PC-3 (cell line): ENCODE measurements around the gene DTNBP1. TPM values are rescaled to one million over a fixed set of nuclear protein-coding genes. Genes with fewer than 3 reads are reported as not detected.

Source experiments
- ATAC-seq: fragments of 200-7000 bp; cut with Tn5 transposase; 2 replicates; pipeline ENCODE4 v1.9.1; 2020; ENCODE audit warnings: mild to moderate bottlenecking, moderate library complexity
- BruUV-seq: library from RNA; stranded (reverse); fragments of 400-500 nt; replicated peaks from 2 replicates; lab custom pipeline; 2021; lab: Mats Ljungman, UMichigan
- CTCF ChIA-PET: fragments of 300-600 bp; sonication (Branson Sonifier 250); formaldehyde crosslinking; loops from one replicate; lab custom pipeline; 2022; ENCODE audit warnings: antibody characterized with exemption; lab: Charles Lee
- POLR2A ChIA-PET: fragments of 300-600 bp; sonication (Branson Sonifier 250); formaldehyde crosslinking; loops from one replicate; lab custom pipeline; 2022; ENCODE audit warnings: antibody characterized with exemption; ENCODE audit not compliant: unreplicated experiment; lab: Charles Lee
- DNase-seq: peaks from one replicate; pipeline ENCODE4 v3.0.0-alpha.2; 2015
- H2AFZ ChIP-seq: fragments of 300-600 bp; sonication (generic); 2 replicates; pipeline ENCODE4 v1.6.0; 2016; ENCODE audit warnings: antibody characterized with exemption, low read length
- H3F3A ChIP-seq: fragments of 300-600 bp; sonication (generic); one replicate; pipeline ENCODE4 v1.6.0; 2017; ENCODE audit warnings: antibody characterized with exemption, low read length, control low read depth, mild to moderate bottlenecking; ENCODE audit not compliant: unreplicated experiment
- H3K27ac ChIP-seq: fragments of 300-600 bp; sonication (generic); 2 replicates; pipeline ENCODE4 v1.5.1; 2016; ENCODE audit warnings: mild to moderate bottlenecking, low read length
- H3K27me3 ChIP-seq: fragments of 300-600 bp; sonication (generic); 2 replicates; pipeline ENCODE4 v1.6.1; 2016; ENCODE audit warnings: low read length, mixed read lengths
- H3K36me3 ChIP-seq: fragments of 300-600 bp; sonication (generic); 2 replicates; pipeline ENCODE4 v1.6.1; 2016; ENCODE audit warnings: low read depth, mixed run types, low read length, mixed read lengths
- H3K4me1 ChIP-seq: fragments of 300-600 bp; sonication (generic); 2 replicates; pipeline ENCODE4 v1.5.1; 2016; ENCODE audit warnings: low read length; ENCODE audit not compliant: insufficient read depth
- H3K4me2 ChIP-seq: fragments of 300-600 bp; sonication (generic); 2 replicates; pipeline ENCODE4 v1.6.0; 2016; ENCODE audit warnings: low read length
- H3K4me3 ChIP-seq: fragments of 300-600 bp; sonication (generic); 2 replicates; pipeline ENCODE4 v1.5.1; 2016; ENCODE audit warnings: mild to moderate bottlenecking, low read length, mixed read lengths
- H3K79me2 ChIP-seq: fragments of 300-600 bp; sonication (generic); 2 replicates; pipeline ENCODE4 v1.6.1; 2017; ENCODE audit warnings: low read length, mixed read lengths
- H3K9ac ChIP-seq: fragments of 300-600 bp; sonication (generic); 2 replicates; pipeline ENCODE4 v1.6.0; 2016; ENCODE audit warnings: mild to moderate bottlenecking, low read length
- H3K9me2 ChIP-seq: fragments of 300-600 bp; sonication (generic); replicated peaks from 2 replicates; pipeline ENCODE4 v1.6.1; 2016; ENCODE audit warnings: mixed run types, low read length, mixed read lengths
- H3K9me3 ChIP-seq: fragments of 300-600 bp; sonication (generic); 2 replicates; pipeline ENCODE4 v1.6.1; 2016; ENCODE audit warnings: low read length, mixed read lengths
- H4K20me1 ChIP-seq: fragments of 300-600 bp; sonication (generic); 2 replicates; pipeline ENCODE4 v1.6.1; 2016; ENCODE audit warnings: low read length, mixed read lengths
- CTCF ChIP-seq: fragments of 300-600 bp; sonication (generic); conservative IDR thresholded peaks from 2 replicates; pipeline ENCODE4 v1.5.1; 2017; ENCODE audit warnings: antibody characterized with exemption, low read depth, mild to moderate bottlenecking, low read length
- EZH2 ChIP-seq: fragments of 300-600 bp; sonication (generic); IDR thresholded peaks from one replicate; pipeline ENCODE4 v1.6.1; 2017; ENCODE audit warnings: antibody characterized with exemption, mild to moderate bottlenecking, low read length; ENCODE audit not compliant: unreplicated experiment
- EZH2phosphoT487 ChIP-seq: fragments of 300-600 bp; sonication (generic); IDR thresholded peaks from 2 replicates; pipeline ENCODE4 v1.6.1; 2018; ENCODE audit warnings: mild to moderate bottlenecking, antibody characterized with exemption, low read length, borderline replicate concordance
- intact Hi-C: fragments of 100-400 bp; cut with micrococcal nuclease; formaldehyde crosslinking; loops from 2 replicates; pipeline ENCODE4 v1.9.0; 2023
- total RNA-seq: library from RNA; depleted of rRNA; stranded (reverse); fragments of >200 nt; gene quantifications from 2 replicates; pipeline ENCODE4 v1.2.3, GENCODE V29; 2014

DTNBP1 gene
- total RNA-seq, 1 experiment from 2014 or later = 7.9 TPM

GRCh38 chr6:15475261-15475660, 187.6 kb downstream of the DTNBP1 start:
- Histone ChIP-seq H3K4me3 (no peak overlapping the region), H3K27ac (no peak overlapping the region), H3K4me1 (peaks cover 18% of the 10 kb centered on the region)

GRCh38 chr6:15474196-15474595, 188.6 kb downstream of the DTNBP1 start:
- ATAC-seq (no peak), DNase-seq (no peak)
- Histone ChIP-seq H3K9ac (no peak overlapping the region), H3K79me2 (0 out of 2 replicates have a peak, but pooled peaks cover 7% of the 10 kb centered on the region), H3K9me3 (no peaks in the 10 kb centered on the region), H3K4me3 (no peak overlapping the region), H3K27ac (no peak overlapping the region), H3K4me1 (peaks cover 8% of the 10 kb centered on the region), H2AFZ (no peak overlapping the region), H3K36me3 (peaks cover 5% of the 10 kb centered on the region), H3K9me2 (no peaks in the 10 kb centered on the region), H3K4me2 (no peak overlapping the region), H3K27me3 (no peaks in the 10 kb centered on the region), H3F3A (no peaks in the 10 kb centered on the region), H4K20me1 (no peaks in the 10 kb centered on the region)
- TF ChIP-seq EZH2phosphoT487 (no peak), EZH2 (no peak), CTCF (no peak)
- CTCF ChIA-PET = no interaction called here
- intact Hi-C loops = no loop called here
- BruUV-seq = no TSS peak
- POLR2A ChIA-PET = no interaction called here

More at GRCh38 chr6:15475261-15475660, 187.6 kb downstream of the DTNBP1 start:
- DNase-seq = no peak
- Histone ChIP-seq H3K9ac (no peak overlapping the region), H3K27me3 (no peaks in the 10 kb centered on the region), H2AFZ (no peak overlapping the region), H3K9me2 (no peaks in the 10 kb centered on the region), H3K4me2 (no peak overlapping the region), H3F3A (no peaks in the 10 kb centered on the region), H3K79me2 (0 out of 2 replicates have a peak, but pooled peaks cover 10% of the 10 kb centered on the region), H3K36me3 (peaks cover 3% of the 10 kb centered on the region), H4K20me1 (no peaks in the 10 kb centered on the region), H3K9me3 (no peaks in the 10 kb centered on the region)
- TF ChIP-seq EZH2 (no peak), EZH2phosphoT487 (no peak), CTCF (no peak)
- ChIA-PET CTCF (no interaction called here), POLR2A (interaction anchor here (0.6 kb wide), 1 partner anchor 852 kb away, joined by 4 read pairs; no protein-coding TSS in a partner anchor)
- no TSS peak for BruUV-seq
- no peak for ATAC-seq
- intact Hi-C loops = no loop called here

GRCh38 chr6:15473741-15474161, 189.1 kb downstream of the DTNBP1 start:
- ATAC-seq (no peak), DNase-seq (peak; percentile 24)
- no TSS peak for BruUV-seq
- H3K9me2 ChIP-seq = no peaks in the 10 kb centered on the region
- H3K4me2 ChIP-seq = no peak overlapping the region
- no peaks in the 10 kb centered on the region for H4K20me1 ChIP-seq
- peaks cover 6% of the 10 kb centered on the region for H3K36me3 ChIP-seq
- no peak overlapping the region for H3K4me3 ChIP-seq
- H2AFZ ChIP-seq = no peak overlapping the region
- ChIA-PET CTCF (no interaction called here), POLR2A (no interaction called here)
- H3F3A ChIP-seq = no peaks in the 10 kb centered on the region
- intact Hi-C loops = no loop called here
- 0 out of 2 replicates have a peak, but pooled peaks cover 7% of the 10 kb centered on the region for H3K79me2 ChIP-seq
- H3K27me3 ChIP-seq = no peaks in the 10 kb centered on the region
- TF ChIP-seq CTCF (no peak), EZH2phosphoT487 (no peak), EZH2 (no peak)
- H3K9me3 ChIP-seq = no peaks in the 10 kb centered on the region
- H3K4me1 ChIP-seq = 0 out of 2 replicates have a peak, but pooled peaks cover 7% of the 10 kb centered on the region
- no peak overlapping the region for H3K27ac ChIP-seq
- H3K9ac ChIP-seq = no peak overlapping the region
